Endothelial cell (in vitro differentiated cells): ENCODE data around the gene ADGRD2. TPM values are rescaled to one million over a fixed set of nuclear protein-coding genes. Genes with fewer than 3 reads are reported as not detected.

Source experiments
- DNase-seq: peaks from one replicate; pipeline ENCODE4 v3.0.0; 2021; ENCODE audit warnings: low spot score
- H3K27ac Mint-ChIP-seq: one replicate; pipeline ENCODE4 v1.8.0; 2021; ENCODE audit warnings: mixed read lengths, inconsistent platforms; ENCODE audit not compliant: unreplicated experiment
- H3K27me3 Mint-ChIP-seq: one replicate; pipeline ENCODE4 v1.8.0; 2021; ENCODE audit warnings: mild to moderate bottlenecking, moderate library complexity, mixed read lengths, inconsistent platforms; ENCODE audit not compliant: unreplicated experiment
- H3K36me3 Mint-ChIP-seq: one replicate; pipeline ENCODE4 v1.8.0; 2021; ENCODE audit warnings: mild to moderate bottlenecking, low read depth, mixed read lengths, inconsistent platforms; ENCODE audit not compliant: unreplicated experiment
- H3K4me1 Mint-ChIP-seq: one replicate; pipeline ENCODE4 v1.8.0; 2021; ENCODE audit warnings: mild to moderate bottlenecking, mixed read lengths, inconsistent platforms; ENCODE audit not compliant: unreplicated experiment
- H3K4me3 Mint-ChIP-seq: one replicate; pipeline ENCODE4 v1.8.0; 2021; ENCODE audit warnings: mild to moderate bottlenecking, mixed read lengths, inconsistent platforms; ENCODE audit not compliant: unreplicated experiment
- H3K9me3 Mint-ChIP-seq: one replicate; pipeline ENCODE4 v1.8.0; 2021; ENCODE audit warnings: mixed read lengths, inconsistent platforms; ENCODE audit not compliant: unreplicated experiment
- CTCF ChIP-seq: fragments of 200-600 bp; sonication (generic); IDR thresholded peaks from one replicate; pipeline ENCODE4 v1.5.0; 2021; ENCODE audit warnings: antibody characterized with exemption; ENCODE audit not compliant: unreplicated experiment
- total RNA-seq: library from RNA; stranded (reverse); fragmentation: NEBNext Ultra II Directional; extraction: Animal tissue kit (Norgen Biotek cat#: 25700); gene quantifications from one replicate; pipeline ENCODE4 v1.2.1, GENCODE V29; 2021; ENCODE audit not compliant: unreplicated experiment

Gene ADGRD2
- total RNA-seq, 1 donor from 2014 or later = not detected

- Mint-ChIP-seq H3K27ac (no peak overlapping the region), H3K4me1 (peaks cover 5% of the 10 kb centered on the region), H3K9me3 (no peaks in the 10 kb centered on the region), H3K36me3 (no peaks in the 10 kb centered on the region), H3K4me3 (no peak overlapping the region), H3K27me3 (peaks cover 7% of the 10 kb centered on the region)
- DNase-seq = no peak
- no peak for TF ChIP-seq CTCF
Observed at GRCh38 chr9:124447297-124447661, 3.0 kb upstream of the ADGRD2 start.

GRCh38 chr9:124448019-124448418 lies 2.2 kb upstream of the ADGRD2 start:
- Mint-ChIP-seq H3K36me3 (no peaks in the 10 kb centered on the region), H3K4me1 (peaks cover 5% of the 10 kb centered on the region), H3K4me3 (no peak overlapping the region), H3K27ac (no peak overlapping the region), H3K9me3 (no peaks in the 10 kb centered on the region), H3K27me3 (peaks cover 7% of the 10 kb centered on the region)
- no peak for DNase-seq
- TF ChIP-seq CTCF = no peak

GRCh38 chr9:124449381-124450151 lies 685 bp upstream of the ADGRD2 start:
- DNase-seq = no peak
- no peak for TF ChIP-seq CTCF
- Mint-ChIP-seq H3K36me3 (no peaks in the 10 kb centered on the region), H3K27me3 (peaks cover 7% of the 10 kb centered on the region), H3K27ac (no peak overlapping the region), H3K4me3 (peak overlapping the region; percentile 47), H3K9me3 (no peaks in the 10 kb centered on the region), H3K4me1 (peaks cover 5% of the 10 kb centered on the region)

GRCh38 chr9:124450931-124451661 lies 845 bp downstream of the ADGRD2 start:
- H3K4me1 Mint-ChIP-seq = peaks cover 5% of the 10 kb centered on the region
- no peak overlapping the region for H3K4me3 Mint-ChIP-seq
- TF ChIP-seq CTCF = no peak
- no peak for DNase-seq
- no peaks in the 10 kb centered on the region for H3K9me3 Mint-ChIP-seq
- H3K27me3 Mint-ChIP-seq = peaks cover 7% of the 10 kb centered on the region
- H3K27ac Mint-ChIP-seq = no peak overlapping the region
- no peaks in the 10 kb centered on the region for H3K36me3 Mint-ChIP-seq

- H3K9me3 Mint-ChIP-seq = no peaks in the 10 kb centered on the region
- H3K27ac Mint-ChIP-seq = no peak overlapping the region
- no peak for DNase-seq
- H3K36me3 Mint-ChIP-seq = no peaks in the 10 kb centered on the region
- peaks cover 13% of the 10 kb centered on the region for H3K27me3 Mint-ChIP-seq
- no peak for TF ChIP-seq CTCF
- H3K4me3 Mint-ChIP-seq = no peak overlapping the region
- peaks cover 8% of the 10 kb centered on the region for H3K4me1 Mint-ChIP-seq
Observed at GRCh38 chr9:124452326-124452725, 2.1 kb downstream of the ADGRD2 start.
